Small intestine (tissue), 7 donors: ENCODE data around the gene REC114. TPM values are rescaled to one million over a fixed set of nuclear protein-coding genes. Genes with fewer than 3 reads are reported as not detected.

ENCODE experiments used
- DNase-seq, 2 donors: peaks; one replicate each; pipeline versions ENCODE4 v3.0.0 to v3.0.0-alpha.2; 2013
- FAIRE-seq: peaks from 2 replicates; lab custom pipeline; 2012; peaks lifted over from hg19 to GRCh38; lab: Jason Lieb, UNC
- H3K27ac ChIP-seq, 3 donors: one replicate each; pipeline ENCODE4 v1.5.1; 2013; ENCODE audit warnings: low read length in 2 of 3, mild to moderate bottlenecking in 2 of 3, control low read depth in 1 of 3, inconsistent platforms in 1 of 3, low read depth in 1 of 3, moderate library complexity in 1 of 3
- H3K27me3 ChIP-seq, 3 donors: one replicate each; pipeline ENCODE4 v1.6.1; 2013; ENCODE audit warnings: low read length in 3 of 3, inconsistent platforms in 1 of 3; ENCODE audit not compliant: control insufficient read depth in 3 of 3, insufficient read depth in 3 of 3
- H3K36me3 ChIP-seq, 3 donors: one replicate each; pipeline ENCODE4 v1.6.1; 2013; ENCODE audit warnings: low read length in 3 of 3, inconsistent platforms in 1 of 3, low read depth in 1 of 3, mild to moderate bottlenecking in 1 of 3, moderate library complexity in 1 of 3; ENCODE audit not compliant: control insufficient read depth in 3 of 3, insufficient read depth in 2 of 3
- H3K4me1 ChIP-seq, 3 donors: one replicate each; pipeline ENCODE4 v1.6.1; 2013; ENCODE audit warnings: low read length in 2 of 3, inconsistent platforms in 1 of 3, low read depth in 1 of 3, mild to moderate bottlenecking in 1 of 3, moderate library complexity in 1 of 3; ENCODE audit not compliant: control insufficient read depth in 3 of 3, insufficient read depth in 2 of 3
- H3K4me3 ChIP-seq, 3 donors: one replicate each; pipeline ENCODE4 v1.5.1; 2013; ENCODE audit warnings: low read length in 3 of 3, control low read depth in 1 of 3, inconsistent platforms in 1 of 3, low read depth in 1 of 3, mild to moderate bottlenecking in 1 of 3, moderate library complexity in 1 of 3
- H3K9me3 ChIP-seq, 2 donors: one replicate each; pipeline ENCODE4 v1.6.1; 2013; ENCODE audit warnings: low read depth in 1 of 2, low read length in 1 of 2; ENCODE audit not compliant: control insufficient read depth in 2 of 2, insufficient read depth in 1 of 2
- WGBS, 3 donors: extraction: QIAGEN DNeasy Blood & Tissue Kit; methylation state at CpG; one replicate each; pipeline ENCODE4 v1.1.7; 2013; 5-methylcytosine and 5-hydroxymethylcytosine counted together
- polyA plus RNA-seq, 4 donors: library from polyadenylated mRNA; stranded (reverse) in 3 of 4; unstranded in 1 of 4; fragments of 200-250 nt in 3 of 4; fragments of 120-200 nt in 1 of 4; gene quantifications; one replicate each; pipeline versions ENCODE4 v1.2.1 to v1.2.3, GENCODE V29; 2013
- donor health status: healthy with polysubstance abuse.
- donor health status: control.
- donor health status: control.
- donor health status: Bipolar disorder and iron deficiency.
- donor health status: healthy.

Gene REC114
- polyA plus RNA-seq, 4 donors: 0.13 TPM; not detected in 3

- FAIRE-seq (no peak), DNase-seq (peak in 1 of 2 donors; percentile 45)
- no peak overlapping the region for H3K4me3 ChIP-seq
- peaks cover under 1 to 24% (median 5%) of the 10 kb centered on the region in 3 donors for H3K36me3 ChIP-seq
- no peaks in the 10 kb centered on the region for H3K27me3 ChIP-seq
- H3K4me1 ChIP-seq: peaks cover 4 to 42% (median 11%) of the 10 kb centered on the region in 3 donors
- H3K9me3 ChIP-seq: no peaks in the 10 kb centered on the region
- 54 to 82% (median 80%) methylated on average over 9 of the region's 9 CpGs for WGBS, 3 donors
- no peak overlapping the region for H3K27ac ChIP-seq
These were observed 150.5 kb downstream of the REC114 start for GRCh38 chr15:73593304-73594074.

- DNase-seq (no peak), FAIRE-seq (no peak)
- Histone ChIP-seq H3K4me3 (no peak overlapping the region), H3K27me3 (no peaks in the 10 kb centered on the region), H3K36me3 (peaks cover 0 to 23% (median 5%) of the 10 kb centered on the region in 3 donors), H3K27ac (no peak overlapping the region), H3K4me1 (peaks cover 7 to 48% (median 14%) of the 10 kb centered on the region in 3 donors), H3K9me3 (no peaks in the 10 kb centered on the region)
- 70 to 89% (median 87%) methylated on average over 2 of the region's 2 CpGs for WGBS, 3 donors
These were observed 151.1 kb downstream of the REC114 start for GRCh38 chr15:73594109-73594508.

- Histone ChIP-seq H3K27ac (no peak overlapping the region), H3K4me1 (peaks cover 5 to 51% (median 25%) of the 10 kb centered on the region in 3 donors), H3K36me3 (peaks cover 0 to 21% (median 5%) of the 10 kb centered on the region in 3 donors), H3K4me3 (no peak overlapping the region), H3K27me3 (no peaks in the 10 kb centered on the region), H3K9me3 (no peaks in the 10 kb centered on the region)
- 8 to 45% (median 38%) methylated on average over 1 of the region's 1 CpG for WGBS, 3 donors
- no peak for DNase-seq
- no peak for FAIRE-seq
These were observed 153.2 kb downstream of the REC114 start for GRCh38 chr15:73596174-73596573.

GRCh38 chr15:73597036-73597638, 154.2 kb downstream of the REC114 start:
- no peak for FAIRE-seq
- no peak for DNase-seq
- 92 to 96% (median 95%) methylated on average over 21 of the region's 21 CpGs for WGBS, 3 donors
- H3K4me1 ChIP-seq: peaks cover 11 to 61% (median 31%) of the 10 kb centered on the region in 3 donors
- H3K27ac ChIP-seq: no peak overlapping the region
- H3K9me3 ChIP-seq: no peaks in the 10 kb centered on the region
- H3K4me3 ChIP-seq: no peak overlapping the region
- H3K36me3 ChIP-seq: peaks cover 0 to 16% (median 0%) of the 10 kb centered on the region in 3 donors
- H3K27me3 ChIP-seq: no peaks in the 10 kb centered on the region

- no peaks in the 10 kb centered on the region for H3K27me3 ChIP-seq
- no peaks in the 10 kb centered on the region for H3K9me3 ChIP-seq
- H3K4me3 ChIP-seq: no peak overlapping the region
- WGBS, 3 donors: 56 to 75% (median 71%) methylated on average over 3 of the region's 3 CpGs
- no peak for FAIRE-seq
- H3K36me3 ChIP-seq: peaks cover 0 to 15% (median 0%) of the 10 kb centered on the region in 3 donors
- H3K4me1 ChIP-seq: peaks cover 18 to 74% (median 42%) of the 10 kb centered on the region in 3 donors
- no peak for DNase-seq
- H3K27ac ChIP-seq: no peak overlapping the region
These were observed 155.7 kb downstream of the REC114 start for GRCh38 chr15:73598530-73599160.

GRCh38 chr15:73599934-73600333, 157.0 kb downstream of the REC114 start:
- H3K36me3 ChIP-seq: peaks cover 0 to 21% (median 0%) of the 10 kb centered on the region in 3 donors
- FAIRE-seq: no peak
- H3K27ac ChIP-seq: peak overlapping the region; percentile 16 to 46 (median 21)
- H3K9me3 ChIP-seq: no peaks in the 10 kb centered on the region
- no peak overlapping the region for H3K4me3 ChIP-seq
- peaks cover 18 to 67% (median 38%) of the 10 kb centered on the region in 3 donors for H3K4me1 ChIP-seq
- peak in 1 of 2 donors; percentile 71 for DNase-seq
- 30 to 71% (median 33%) methylated on average over 1 of the region's 1 CpG for WGBS, 3 donors
- no peaks in the 10 kb centered on the region for H3K27me3 ChIP-seq

- FAIRE-seq (no peak), DNase-seq (peak; percentile 70 to 89)
- Histone ChIP-seq H3K4me1 (peaks cover 18 to 67% (median 38%) of the 10 kb centered on the region in 3 donors), H3K27ac (peak overlapping the region; percentile 51 to 71 (median 54)), H3K36me3 (peaks cover 0 to 22% (median 0%) of the 10 kb centered on the region in 3 donors), H3K27me3 (no peaks in the 10 kb centered on the region), H3K4me3 (no peak overlapping the region), H3K9me3 (no peaks in the 10 kb centered on the region)
- WGBS, 3 donors: 35 to 62% (median 51%) methylated on average over 5 of the region's 5 CpGs
These were observed 157.7 kb downstream of the REC114 start for GRCh38 chr15:73600413-73601335.
